GM21367 (cell line): ENCODE data around the gene SPAG17.

Experiments
- ATAC-seq: cut with Tn5 transposase; IDR thresholded peaks from one replicate; pipeline ENCODE4 v1.9.1; 2021; ENCODE audit not compliant: unreplicated experiment

Gene SPAG17

GRCh38 chr1:118185084-118185832, at the start of gene SPAG17:
TSS of gene SPAG17 (minus strand) at chr1:118185228. CDS start at chr1:118185157, 71 bp downstream.
- ATAC-seq, result no peak

DNA sequence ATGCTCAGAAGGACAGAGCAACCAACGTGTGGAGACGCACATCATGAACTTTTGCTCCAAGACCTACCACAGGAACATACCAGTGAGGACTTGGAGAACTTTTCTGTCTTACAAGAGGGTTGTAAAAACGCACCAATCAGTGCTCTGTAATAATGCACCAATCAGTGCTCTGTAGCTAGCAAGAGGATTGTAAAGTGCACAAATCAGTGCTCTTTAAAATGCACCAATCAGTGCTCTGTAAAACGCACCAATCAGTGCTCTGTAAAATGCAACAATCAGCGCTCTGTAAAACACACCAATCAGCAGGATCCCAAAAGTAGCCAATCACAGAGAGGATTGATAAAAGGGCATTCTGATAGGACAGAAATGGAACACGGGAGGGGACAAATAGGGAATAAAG, 40.4 kb upstream of the SPAG17 start:
- no peak for ATAC-seq

DNA sequence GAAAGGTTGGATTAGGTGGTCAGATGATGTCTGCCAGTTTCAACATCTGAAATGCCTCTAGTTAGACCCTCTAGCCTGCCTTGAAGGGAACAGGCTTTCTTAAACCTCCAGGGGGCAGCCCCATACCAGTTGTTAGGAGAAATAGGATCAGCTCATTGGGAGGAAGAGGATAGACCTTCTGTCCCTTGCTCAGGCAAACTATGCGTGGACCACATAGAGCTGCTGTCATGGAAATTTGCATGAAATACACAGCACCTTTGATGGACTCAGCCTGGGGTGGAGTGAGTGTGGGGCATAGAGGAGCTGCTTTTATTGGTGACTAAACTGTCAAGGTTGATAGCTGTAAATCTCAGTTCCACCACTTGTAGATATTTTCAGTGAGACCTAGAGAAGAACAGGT, 38.4 kb upstream of the SPAG17 start:
- ATAC-seq, result no peak

DNA sequence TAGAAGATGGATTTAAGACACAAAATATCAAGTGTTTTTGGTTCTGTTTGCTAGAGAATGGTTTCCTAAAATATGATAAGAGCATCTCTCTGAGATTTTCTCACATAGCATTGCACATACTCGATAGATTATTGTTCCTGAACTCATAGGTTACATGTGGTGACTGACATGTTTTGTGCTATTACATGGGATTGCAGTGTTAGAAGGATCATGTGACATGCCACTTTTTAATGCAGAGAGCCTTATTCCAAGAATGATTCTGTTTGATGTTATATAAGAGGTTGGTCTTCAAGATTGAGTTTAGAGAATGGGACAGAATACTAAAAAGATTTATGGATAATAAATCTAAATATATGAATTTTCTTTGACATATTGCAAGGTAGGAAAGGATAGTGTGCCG, 34.4 kb upstream of the SPAG17 start:
- no peak for ATAC-seq

- ATAC-seq, result no peak
These were observed 32.3 kb upstream of the SPAG17 start for GRCh38 chr1:118217141-118217838.

GRCh38 chr1:118214866-118215265, 29.8 kb upstream of the SPAG17 start:
- no peak for ATAC-seq

DNA sequence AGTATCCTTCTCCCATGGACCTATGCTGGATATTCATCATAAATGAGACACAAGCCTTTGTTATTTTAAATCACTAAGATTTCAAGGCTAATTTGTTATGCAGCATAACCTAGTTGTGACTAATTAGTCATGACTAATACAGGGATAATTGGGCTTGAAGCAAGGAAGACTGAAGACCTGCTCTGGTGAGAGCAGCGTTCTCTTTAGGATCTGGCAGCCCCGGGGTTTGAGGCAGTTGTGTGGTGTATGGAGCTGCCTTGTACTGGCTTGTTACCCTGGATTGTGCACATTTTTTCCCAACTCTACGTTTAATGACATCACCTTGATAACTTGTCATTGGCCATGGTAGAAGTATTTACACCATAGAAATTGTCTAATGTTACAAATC, 25.7 kb upstream of the SPAG17 start:
- no peak for ATAC-seq

DNA sequence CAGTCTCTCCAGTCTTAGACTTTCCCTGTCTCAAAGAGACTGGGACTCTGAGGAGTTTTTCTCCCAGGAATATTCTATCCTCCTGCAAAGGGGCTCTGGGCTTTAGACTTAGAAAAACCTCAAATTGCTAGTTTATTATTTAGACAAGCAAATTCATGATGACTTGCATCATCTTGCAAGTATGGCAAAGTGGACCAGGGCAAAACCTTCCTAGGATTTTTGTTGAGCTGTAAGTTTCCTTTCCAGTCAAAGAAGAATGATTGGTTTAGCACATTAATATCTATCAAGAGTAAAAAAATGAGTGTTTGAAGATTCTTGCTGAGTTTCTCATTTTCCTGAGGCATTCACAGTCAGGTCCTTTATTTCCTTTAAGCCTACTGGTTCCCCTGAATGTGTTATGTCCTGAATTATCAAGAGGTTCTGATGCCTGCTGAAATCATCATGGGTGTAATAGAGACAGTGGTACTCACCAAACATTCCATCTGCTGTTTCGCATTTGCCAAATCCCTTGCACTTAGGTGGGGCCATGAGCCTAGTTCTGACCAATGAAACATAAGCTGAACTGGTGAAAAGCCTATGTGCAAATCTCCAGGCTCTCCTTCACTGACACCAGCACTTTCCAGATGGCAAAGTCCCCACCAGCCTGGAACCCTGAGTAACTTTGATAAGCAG, 25.2 kb upstream of the SPAG17 start:
- no peak for ATAC-seq

DNA sequence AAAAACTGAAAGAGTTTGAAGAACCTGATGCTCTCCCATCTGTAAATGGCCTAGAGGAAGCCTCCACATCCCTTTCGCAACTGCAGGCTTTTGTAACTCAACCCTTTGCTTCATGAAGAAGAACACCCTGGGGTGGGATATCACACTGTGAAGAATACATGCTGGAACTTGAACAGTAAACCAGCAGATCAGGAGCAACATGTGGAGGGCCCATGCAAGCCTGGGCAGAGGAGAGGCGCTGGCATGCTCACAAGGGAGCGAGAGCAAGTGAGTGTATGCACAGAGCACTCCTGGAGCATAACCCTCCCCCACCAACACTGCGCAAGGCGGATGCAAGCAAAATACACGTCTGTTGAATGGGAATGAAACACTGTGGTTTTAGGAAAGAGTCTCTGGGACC, 24.6 kb upstream of the SPAG17 start:
- ATAC-seq, result no peak

GRCh38 chr1:118206966-118207365, 21.9 kb upstream of the SPAG17 start:
- no peak for ATAC-seq

- ATAC-seq, result no peak
These were observed 19.6 kb upstream of the SPAG17 start for GRCh38 chr1:118204648-118205047.

- no peak for ATAC-seq
These were observed 19.1 kb upstream of the SPAG17 start for GRCh38 chr1:118204105-118204504.

- no peak for ATAC-seq
These were observed 17.1 kb upstream of the SPAG17 start for GRCh38 chr1:118202076-118202608.

GRCh38 chr1:118201524-118201923, 16.5 kb upstream of the SPAG17 start:
- no peak for ATAC-seq

- no peak for ATAC-seq
These were observed 15.8 kb upstream of the SPAG17 start for GRCh38 chr1:118200836-118201235.

GRCh38 chr1:118190561-118190960, 5.5 kb upstream of the SPAG17 start:
- no peak for ATAC-seq

DNA sequence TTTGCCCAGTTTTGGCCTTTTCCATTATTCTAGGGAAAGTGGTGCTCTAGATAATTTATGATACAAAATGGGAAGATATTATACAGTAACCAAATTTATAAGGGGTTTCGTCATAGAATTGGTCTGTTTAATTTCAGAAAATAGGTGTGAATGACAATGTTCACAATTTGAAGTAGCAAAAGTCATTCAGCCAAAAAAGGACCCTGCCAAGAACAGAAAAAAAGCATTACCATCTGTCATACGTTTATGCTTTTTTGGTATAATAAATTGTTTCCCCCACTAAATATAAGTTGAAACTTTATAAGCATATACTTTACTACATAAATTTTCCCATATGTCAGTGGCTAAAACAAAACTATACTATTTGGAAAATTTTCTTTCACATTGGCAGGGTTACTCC, 4.5 kb upstream of the SPAG17 start:
- ATAC-seq, result no peak

- no peak for ATAC-seq
These were observed 3.4 kb upstream of the SPAG17 start for GRCh38 chr1:118188411-118188810.

GRCh38 chr1:118186026-118186425, 998 bp upstream of the SPAG17 start:
- ATAC-seq, result no peak

- no peak for ATAC-seq
These were observed 317 bp downstream of the SPAG17 start for GRCh38 chr1:118184739-118185083.

GRCh38 chr1:118183586-118183985, 1.4 kb downstream of the SPAG17 start:
- ATAC-seq, result no peak

DNA sequence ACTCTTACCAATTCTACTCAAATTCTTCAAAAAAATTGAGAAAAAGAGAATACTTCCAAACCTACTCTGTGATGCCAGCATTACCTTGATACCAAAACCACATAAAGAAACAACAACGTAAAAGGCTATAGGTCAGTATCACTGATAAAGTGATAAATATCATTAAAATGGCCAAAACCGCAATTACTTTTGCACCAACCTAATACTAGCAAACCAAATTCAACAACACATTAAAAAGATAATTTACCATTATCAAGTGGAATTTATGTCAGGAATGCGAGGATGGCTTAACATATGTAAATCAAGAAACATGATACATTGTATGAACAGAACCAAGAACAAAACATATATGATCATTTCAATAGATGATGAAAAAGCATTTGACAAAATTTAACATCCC, 7.0 kb downstream of the SPAG17 start:
- no peak for ATAC-seq
